Astrocyte of the cerebellum (primary cell): ENCODE measurements around the gene CHST12.

Source experiments
- DNase-seq: peaks from one replicate; pipeline ENCODE4 v3.0.0-alpha.2; 2011; ENCODE audit warnings: low read depth
- H3K4me3 ChIP-seq: 2 replicates; pipeline ENCODE4 v1.5.1; 2011; ENCODE audit warnings: mild to moderate bottlenecking, low read depth, low read length, moderate library complexity
- in situ Hi-C: cut with HindIII; loops from 2 replicates; pipeline ENCODE4 v1.10.0; 2017; ENCODE audit warnings: low sequenced_read_pairs
- TF ChIP-seq, protein P1 (sequence below): IDR thresholded peaks from 2 replicates; pipeline ENCODE4 v1.5.1; 2012; ENCODE audit warnings: low read length, low read depth, moderate library complexity, mild to moderate bottlenecking; ENCODE audit errors: missing control alignments

The CHST12 gene

DNA sequence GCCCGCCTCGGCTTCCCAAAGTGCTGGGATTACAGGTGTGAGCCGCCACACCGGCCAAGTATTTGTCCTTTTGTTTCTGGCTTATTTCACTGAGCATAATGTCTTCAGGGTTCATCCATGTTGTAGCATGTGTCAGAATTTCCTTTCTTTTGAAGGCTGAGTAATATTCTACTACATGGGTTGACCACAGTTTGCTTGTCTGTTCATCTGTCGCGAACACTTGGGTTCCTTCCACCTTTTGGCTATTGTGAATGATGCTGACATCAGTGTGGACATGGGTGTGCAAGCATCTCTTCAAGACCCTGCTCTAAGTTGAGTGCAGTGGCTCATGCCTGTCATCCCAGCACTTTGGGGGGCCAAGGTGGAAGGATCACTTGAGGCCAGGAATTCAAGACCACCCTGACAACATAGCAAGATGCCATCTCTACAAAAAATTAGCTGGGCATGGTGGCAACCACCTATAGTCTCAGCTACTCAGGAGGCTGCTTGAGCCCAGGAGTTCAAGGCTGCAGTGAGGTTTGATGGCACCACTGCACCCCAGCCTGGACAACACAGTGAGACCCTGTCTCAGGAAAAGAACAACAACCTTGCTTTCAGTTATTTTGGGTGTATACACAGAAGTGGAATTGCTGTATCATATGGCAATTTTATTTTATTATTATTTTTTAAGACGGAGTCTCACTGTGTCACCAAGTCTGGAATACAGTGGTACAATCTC is 17.0 kb downstream of the CHST12 start:
- in situ Hi-C loops, result no loop called here
- TF ChIP-seq, protein P1, sequence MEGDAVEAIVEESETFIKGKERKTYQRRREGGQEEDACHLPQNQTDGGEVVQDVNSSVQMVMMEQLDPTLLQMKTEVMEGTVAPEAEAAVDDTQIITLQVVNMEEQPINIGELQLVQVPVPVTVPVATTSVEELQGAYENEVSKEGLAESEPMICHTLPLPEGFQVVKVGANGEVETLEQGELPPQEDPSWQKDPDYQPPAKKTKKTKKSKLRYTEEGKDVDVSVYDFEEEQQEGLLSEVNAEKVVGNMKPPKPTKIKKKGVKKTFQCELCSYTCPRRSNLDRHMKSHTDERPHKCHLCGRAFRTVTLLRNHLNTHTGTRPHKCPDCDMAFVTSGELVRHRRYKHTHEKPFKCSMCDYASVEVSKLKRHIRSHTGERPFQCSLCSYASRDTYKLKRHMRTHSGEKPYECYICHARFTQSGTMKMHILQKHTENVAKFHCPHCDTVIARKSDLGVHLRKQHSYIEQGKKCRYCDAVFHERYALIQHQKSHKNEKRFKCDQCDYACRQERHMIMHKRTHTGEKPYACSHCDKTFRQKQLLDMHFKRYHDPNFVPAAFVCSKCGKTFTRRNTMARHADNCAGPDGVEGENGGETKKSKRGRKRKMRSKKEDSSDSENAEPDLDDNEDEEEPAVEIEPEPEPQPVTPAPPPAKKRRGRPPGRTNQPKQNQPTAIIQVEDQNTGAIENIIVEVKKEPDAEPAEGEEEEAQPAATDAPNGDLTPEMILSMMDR, result no peak
- DNase-seq, result no peak
- H3K4me3 ChIP-seq, result no peak overlapping the region

DNA sequence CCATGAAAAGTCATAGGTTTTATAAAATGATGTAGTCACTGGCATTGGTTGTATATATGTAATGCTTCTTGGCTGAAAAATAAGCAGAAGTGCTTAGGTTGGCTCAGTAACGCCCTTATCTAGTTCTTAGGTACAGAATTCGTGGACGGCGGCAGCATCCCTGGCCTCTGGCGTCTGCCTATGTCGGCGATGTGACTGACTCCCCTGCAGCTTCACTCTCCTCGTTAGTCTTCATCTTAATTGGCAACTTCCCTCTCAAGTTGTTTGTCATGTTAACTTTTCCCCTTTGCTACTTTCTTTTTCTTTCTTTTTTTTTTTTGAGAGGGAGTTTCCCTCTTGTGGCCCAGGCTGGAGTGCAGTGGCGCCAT is 18.5 kb downstream of the CHST12 start:
- in situ Hi-C loops, result no loop called here
- TF ChIP-seq, protein P1, result no peak
- DNase-seq, result no peak
- no peak overlapping the region for H3K4me3 ChIP-seq

DNA sequence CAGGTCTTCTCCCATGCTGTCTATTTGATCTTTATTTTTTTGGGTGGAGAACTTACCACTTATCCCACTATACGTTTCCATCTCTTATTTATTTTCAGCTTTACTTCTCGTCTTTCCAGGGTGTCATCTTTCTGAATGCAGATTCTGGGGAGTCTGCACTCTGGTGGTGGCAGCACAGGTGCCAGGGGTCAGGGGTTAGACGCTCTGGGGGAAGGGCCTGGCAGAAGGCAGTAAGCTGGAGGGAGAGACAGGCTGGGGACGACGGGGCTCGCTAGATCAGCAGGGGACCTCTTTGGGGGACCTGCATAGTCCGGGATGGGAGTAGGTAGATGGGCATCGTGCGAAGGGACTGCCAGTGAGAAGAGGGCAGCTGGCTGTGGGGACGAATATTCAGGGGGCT is 22.3 kb downstream of the CHST12 start:
- TF ChIP-seq, protein P1, result no peak
- no peak overlapping the region for H3K4me3 ChIP-seq
- in situ Hi-C loops, result no loop called here
- no peak for DNase-seq

DNA sequence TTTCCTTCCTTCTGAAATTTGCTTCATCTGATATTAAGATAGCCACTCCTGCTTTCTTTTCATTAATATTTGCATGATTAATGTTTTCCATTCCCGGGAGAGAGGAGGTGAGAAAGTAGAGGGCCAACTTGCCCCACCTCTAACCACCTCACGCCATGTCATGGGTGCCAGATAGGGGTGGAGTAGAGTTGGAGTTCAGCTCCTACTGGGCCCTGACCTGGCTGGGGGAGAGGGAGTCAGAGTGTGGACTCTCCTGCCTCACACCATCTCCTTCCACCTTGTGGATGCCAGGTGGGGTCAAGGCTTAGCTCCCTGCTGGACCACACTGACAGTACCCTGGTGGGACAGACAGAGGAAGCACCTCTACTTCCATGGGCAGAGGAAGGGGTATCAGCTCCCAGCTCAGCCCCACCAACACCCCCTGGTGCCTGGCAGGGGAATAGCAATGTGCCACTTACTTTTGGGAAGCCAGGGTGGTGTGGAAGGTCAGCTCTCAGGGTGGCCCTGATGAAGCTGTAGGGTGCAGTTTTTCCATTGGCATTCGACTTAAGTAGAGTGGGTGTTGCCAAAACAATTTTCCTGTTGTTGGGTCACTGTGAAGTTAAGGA is 28.0 kb downstream of the CHST12 start:
- in situ Hi-C loops, result loop anchor here (10.0 kb wide), 1 partner anchor 63 kb away; no protein-coding TSS in a partner anchor
- DNase-seq, result no peak
- H3K4me3 ChIP-seq, result no peak overlapping the region
- TF ChIP-seq, protein P1, result peak; percentile 51

DNA sequence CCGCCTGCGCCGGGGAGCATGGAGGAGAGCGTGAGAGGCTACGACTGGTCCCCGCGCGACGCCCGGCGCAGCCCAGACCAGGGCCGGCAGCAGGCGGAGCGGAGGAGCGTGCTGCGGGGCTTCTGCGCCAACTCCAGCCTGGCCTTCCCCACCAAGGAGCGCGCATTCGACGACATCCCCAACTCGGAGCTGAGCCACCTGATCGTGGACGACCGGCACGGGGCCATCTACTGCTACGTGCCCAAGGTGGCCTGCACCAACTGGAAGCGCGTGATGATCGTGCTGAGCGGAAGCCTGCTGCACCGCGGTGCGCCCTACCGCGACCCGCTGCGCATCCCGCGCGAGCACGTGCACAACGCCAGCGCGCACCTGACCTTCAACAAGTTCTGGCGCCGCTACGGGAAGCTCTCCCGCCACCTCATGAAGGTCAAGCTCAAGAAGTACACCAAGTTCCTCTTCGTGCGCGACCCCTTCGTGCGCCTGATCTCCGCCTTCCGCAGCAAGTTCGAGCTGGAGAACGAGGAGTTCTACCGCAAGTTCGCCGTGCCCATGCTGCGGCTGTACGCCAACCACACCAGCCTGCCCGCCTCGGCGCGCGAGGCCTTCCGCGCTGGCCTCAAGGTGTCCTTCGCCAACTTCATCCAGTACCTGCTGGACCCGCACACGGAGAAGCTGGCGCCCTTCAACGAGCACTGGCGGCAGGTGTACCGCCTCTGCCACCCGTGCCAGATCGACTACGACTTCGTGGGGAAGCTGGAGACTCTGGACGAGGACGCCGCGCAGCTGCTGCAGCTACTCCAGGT is 29.7 kb downstream of the CHST12 start:
- no peak overlapping the region for H3K4me3 ChIP-seq
- no peak for DNase-seq
- TF ChIP-seq, protein P1, result no peak
- in situ Hi-C loops, result loop anchor here (10.0 kb wide), 1 partner anchor 62 kb away; no protein-coding TSS in a partner anchor

DNA sequence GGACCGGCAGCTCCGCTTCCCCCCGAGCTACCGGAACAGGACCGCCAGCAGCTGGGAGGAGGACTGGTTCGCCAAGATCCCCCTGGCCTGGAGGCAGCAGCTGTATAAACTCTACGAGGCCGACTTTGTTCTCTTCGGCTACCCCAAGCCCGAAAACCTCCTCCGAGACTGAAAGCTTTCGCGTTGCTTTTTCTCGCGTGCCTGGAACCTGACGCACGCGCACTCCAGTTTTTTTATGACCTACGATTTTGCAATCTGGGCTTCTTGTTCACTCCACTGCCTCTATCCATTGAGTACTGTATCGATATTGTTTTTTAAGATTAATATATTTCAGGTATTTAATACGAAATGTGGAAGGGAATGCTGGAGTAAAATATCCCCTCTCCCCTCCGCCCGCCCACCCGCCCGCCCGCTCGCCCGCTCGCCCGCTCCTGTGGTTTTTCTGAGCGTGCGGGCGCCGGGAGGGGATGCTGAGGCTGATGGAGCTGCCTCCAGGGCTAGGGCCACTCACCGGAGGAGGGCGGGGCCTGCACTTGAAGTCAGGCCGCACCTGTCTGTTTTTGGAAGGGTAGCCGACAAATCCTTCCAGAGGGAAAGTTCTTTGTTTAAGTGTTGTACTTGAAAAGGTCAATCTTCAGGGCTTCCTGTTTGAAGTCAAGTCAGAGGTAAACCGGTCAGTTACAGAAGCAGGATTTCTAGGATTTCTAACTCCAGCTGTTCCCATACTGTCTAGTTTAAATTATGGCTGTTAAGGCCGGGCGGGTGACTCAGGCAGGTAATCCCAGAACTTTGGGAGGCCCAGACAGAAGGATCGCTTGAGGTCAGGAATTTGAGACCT is 30.5 kb downstream of the CHST12 start:
- TF ChIP-seq, protein P1, result no peak

More for the DNA sequence above, 30.5 kb downstream of the CHST12 start:
- in situ Hi-C loops, result loop anchor here (10.0 kb wide), 1 partner anchor 61 kb away; no protein-coding TSS in a partner anchor
- no peak for DNase-seq
- H3K4me3 ChIP-seq, result no peak overlapping the region
